ENCODE results near the gene APPBP2. TPM values are rescaled to one million over a fixed set of nuclear protein-coding genes. Genes with fewer than 3 reads are reported as not detected.
"Not testable (repeated sequence)": the region's sequence is repeated elsewhere in the genome, so short reads cannot be mapped to it uniquely, and the experiment has no call there.

APPBP2 gene
- total RNA-seq, 4 donors from 2014 or later, result 24.9 to 35.4 (median 27.9) TPM

GRCh38 chr17:60426596-60426995, 99.4 kb downstream of the APPBP2 start:
- no peak for TF ChIP-seq EP300 (IDR thresholded peaks at IDR 0.05)
- Histone ChIP-seq H3K9me3 (no peaks in the 10 kb centered on the region), H3K27me3 (no peaks in the 10 kb centered on the region), H3K4me1 (peaks cover under 1 to 7% (median 5%) of the 10 kb centered on the region in 4 donors), H3K4me3 (no peak overlapping the region), H3K36me3 (no peaks in the 10 kb centered on the region), H3K27ac (replicated peaks in 1 of 4) (no peak overlapping the region)
- 95% methylated on average over 9 of the region's 10 CpGs for WGBS
- DNase-seq (ENCODE audit: extremely low spot score), result no peak
- intact Hi-C loops (cut with DNase I), result no loop called here

GRCh38 chr17:60425626-60426025, 100.4 kb downstream of the APPBP2 start:
- Histone ChIP-seq H3K36me3 (no peaks in the 10 kb centered on the region), H3K4me3 (no peak overlapping the region), H3K27ac (replicated peaks in 1 of 4) (no peak overlapping the region), H3K4me1 (peaks cover 4 to 15% (median 14%) of the 10 kb centered on the region in 4 donors), H3K27me3 (no peaks in the 10 kb centered on the region), H3K9me3 (no peaks in the 10 kb centered on the region)
- WGBS, result 88% methylated on average over 6 of the region's 6 CpGs
- intact Hi-C loops (cut with DNase I), result no loop called here
- no peak for TF ChIP-seq POLR2A (IDR thresholded peaks at IDR 0.05; ENCODE audit: low read depth)
- TF ChIP-seq POLR2AphosphoS5 (IDR thresholded peaks at IDR 0.05), result no peak
- TF ChIP-seq EP300 (IDR thresholded peaks at IDR 0.05), result no peak
- no peak for TF ChIP-seq CTCF (IDR thresholded peaks at IDR 0.05)
- no peak for DNase-seq (ENCODE audit: extremely low spot score)

GRCh38 chr17:60423865-60424264, 102.2 kb downstream of the APPBP2 start:
- Histone ChIP-seq H3K27ac (replicated peaks in 1 of 4) (no peak overlapping the region), H3K27me3 (no peaks in the 10 kb centered on the region), H3K36me3 (no peaks in the 10 kb centered on the region), H3K4me3 (no peak overlapping the region), H3K9me3 (no peaks in the 10 kb centered on the region), H3K4me1 (peaks cover 4 to 15% (median 14%) of the 10 kb centered on the region in 4 donors)
- intact Hi-C loops (cut with DNase I), result no loop called here
- WGBS, result 83% methylated on average over 3 of the region's 3 CpGs
- DNase-seq (ENCODE audit: extremely low spot score), result no peak
- TF ChIP-seq POLR2AphosphoS5 (IDR thresholded peaks at IDR 0.05) (no peak), POLR2A (IDR thresholded peaks at IDR 0.05; ENCODE audit: low read depth) (no peak), CTCF (IDR thresholded peaks at IDR 0.05) (no peak), EP300 (IDR thresholded peaks at IDR 0.05) (no peak)

- intact Hi-C loops (cut with DNase I), result no loop called here
- TF ChIP-seq CTCF (IDR thresholded peaks at IDR 0.05) (no peak), POLR2A (IDR thresholded peaks at IDR 0.05; ENCODE audit: low read depth) (no peak), POLR2AphosphoS5 (IDR thresholded peaks at IDR 0.05) (no peak), EP300 (IDR thresholded peaks at IDR 0.05) (no peak)
- no peaks in the 10 kb centered on the region for H3K36me3 ChIP-seq
- peak within 1 kb of the TSS; percentile 10 to 38 (median 24) for H3K27ac ChIP-seq (replicated peaks in 1 of 4)
- H3K4me3 ChIP-seq, result peak within 1 kb of the TSS; percentile 53 to 62 (median 58)
- H3K9me3 ChIP-seq, result no peaks in the 10 kb centered on the region
- peaks cover 4 to 15% (median 14%) of the 10 kb centered on the region in 4 donors for H3K4me1 ChIP-seq
- no peaks in the 10 kb centered on the region for H3K27me3 ChIP-seq
- DNase-seq (ENCODE audit: extremely low spot score), result no peak
- WGBS, result 80% methylated on average over 13 of the region's 18 CpGs
Observed at GRCh38 chr17:60422162-60422665, 103.8 kb downstream of the APPBP2 start, which contains the start of gene CHCT1. TSS of gene CHCT1 (plus strand) at chr17:60422489. CDS start at chr17:60422593, 104 bp downstream.

- intact Hi-C loops (cut with DNase I), result no loop called here
- Histone ChIP-seq H3K9me3 (no peaks in the 10 kb centered on the region), H3K4me1 (peaks cover 4 to 15% (median 14%) of the 10 kb centered on the region in 4 donors), H3K4me3 (peak overlapping the region; percentile 53 to 62 (median 58)), H3K36me3 (no peaks in the 10 kb centered on the region), H3K27me3 (no peaks in the 10 kb centered on the region), H3K27ac (replicated peaks in 1 of 4) (peak overlapping the region; percentile 10 to 38 (median 24))
- WGBS, result 6% methylated on average over 45 of the region's 66 CpGs
- no peak for TF ChIP-seq EP300 (IDR thresholded peaks at IDR 0.05)
- TF ChIP-seq CTCF (IDR thresholded peaks at IDR 0.05), result peak; percentile 85 to 90 (median 88)
- TF ChIP-seq POLR2AphosphoS5 (IDR thresholded peaks at IDR 0.05), result peak in 1 of 2 donors; percentile 15
- no peak for DNase-seq (ENCODE audit: extremely low spot score)
Observed at GRCh38 chr17:60421273-60422161, 104.5 kb downstream of the APPBP2 start.

- 94% methylated on average over 7 of the region's 7 CpGs for WGBS
- peaks cover 4 to 15% (median 14%) of the 10 kb centered on the region in 4 donors for H3K4me1 ChIP-seq
- intact Hi-C loops (cut with DNase I); DNase-seq (ENCODE audit: extremely low spot score); H3K27ac ChIP-seq (replicated peaks in 1 of 4); H3K9me3 ChIP-seq; H3K27me3 ChIP-seq; H3K36me3 ChIP-seq; H3K4me3 ChIP-seq: not testable (repeated sequence)
Observed at GRCh38 chr17:60419875-60420274, 106.2 kb downstream of the APPBP2 start.

- H3K27ac ChIP-seq (replicated peaks in 1 of 4); intact Hi-C loops (cut with DNase I); DNase-seq (ENCODE audit: extremely low spot score); H3K9me3 ChIP-seq; H3K36me3 ChIP-seq; H3K4me3 ChIP-seq; H3K27me3 ChIP-seq: not testable (repeated sequence)
- WGBS, result 93% methylated on average over 4 of the region's 4 CpGs
- peaks cover 4 to 15% (median 14%) of the 10 kb centered on the region in 4 donors for H3K4me1 ChIP-seq
Observed at GRCh38 chr17:60419003-60419402, 107.0 kb downstream of the APPBP2 start.

Data from esophagus muscularis mucosa (tissue), 4 donors.